HEK293T (cell line): ENCODE results near the gene NEUROD2.

ENCODE experiments used
- ELF4 ChIP-seq: fragments of 450-650 bp; IDR thresholded peaks from 2 replicates; pipeline ENCODE4 v1.6.1; 2017; ENCODE audit warnings: antibody characterized with exemption
- FOXM1 ChIP-seq: fragments of 450-650 bp; IDR thresholded peaks from 2 replicates; pipeline ENCODE4 v1.6.1; 2017; ENCODE audit warnings: mild to moderate bottlenecking, borderline replicate concordance
- SP1 ChIP-seq: fragments of 450-650 bp; IDR thresholded peaks from 2 replicates; pipeline ENCODE4 v1.6.1; 2017
- SUZ12 ChIP-seq: fragments of 450-650 bp; IDR thresholded peaks from 2 replicates; pipeline ENCODE4 v1.6.1; 2016; ENCODE audit warnings: mild to moderate bottlenecking
- TARDBP ChIP-seq: fragments of 450-650 bp; IDR thresholded peaks from 2 replicates; pipeline ENCODE4 v1.6.1; 2016

- TF ChIP-seq ELF4, result no peak
- no peak for TF ChIP-seq FOXM1
- no peak for TF ChIP-seq SP1
- TF ChIP-seq TARDBP, result no peak
- no peak for TF ChIP-seq SUZ12
Measured at GRCh38 chr17:39642291-39643074, 34.8 kb upstream of the NEUROD2 start.
